OCI-LY7 (cell line): ENCODE measurements around the gene SLAMF1.

Source experiments
- EZH2phosphoT487 ChIP-seq: fragments of 200-600 bp; sonication (generic); IDR thresholded peaks from 2 replicates; pipeline ENCODE4 v1.6.1; 2018; ENCODE audit warnings: low read depth, borderline replicate concordance, mild to moderate bottlenecking, mixed run types, antibody characterized with exemption, low read length, moderate library complexity, mixed read lengths
- TF ChIP-seq, protein P1 (sequence below): fragments of 200-600 bp; sonication (generic); conservative IDR thresholded peaks from 2 replicates; pipeline ENCODE4 v1.5.1; 2014; ENCODE audit warnings: mild to moderate bottlenecking, antibody characterized with exemption, low read length, moderate library complexity, mixed read lengths

DNA sequence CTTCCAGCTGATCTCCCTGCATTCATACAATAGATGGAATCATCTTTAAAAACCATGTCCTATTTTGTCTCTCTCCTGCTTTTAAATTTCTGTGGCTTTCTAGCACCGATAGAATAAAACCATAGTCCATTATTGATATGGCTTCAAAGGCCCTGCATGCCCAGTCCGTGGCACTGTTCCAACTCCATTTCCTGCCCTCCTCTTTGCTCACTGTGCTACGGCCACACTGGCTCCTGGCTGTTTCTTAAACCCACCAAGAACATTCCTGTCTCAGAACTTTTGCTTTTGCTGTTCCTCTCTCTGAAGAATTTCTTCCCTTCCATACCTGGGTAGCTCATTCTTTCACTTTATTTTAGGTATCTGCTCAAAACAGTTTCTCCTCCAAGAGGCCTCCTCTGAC is 7.2 kb downstream of the SLAMF1 start:
- TF ChIP-seq, protein P1, sequence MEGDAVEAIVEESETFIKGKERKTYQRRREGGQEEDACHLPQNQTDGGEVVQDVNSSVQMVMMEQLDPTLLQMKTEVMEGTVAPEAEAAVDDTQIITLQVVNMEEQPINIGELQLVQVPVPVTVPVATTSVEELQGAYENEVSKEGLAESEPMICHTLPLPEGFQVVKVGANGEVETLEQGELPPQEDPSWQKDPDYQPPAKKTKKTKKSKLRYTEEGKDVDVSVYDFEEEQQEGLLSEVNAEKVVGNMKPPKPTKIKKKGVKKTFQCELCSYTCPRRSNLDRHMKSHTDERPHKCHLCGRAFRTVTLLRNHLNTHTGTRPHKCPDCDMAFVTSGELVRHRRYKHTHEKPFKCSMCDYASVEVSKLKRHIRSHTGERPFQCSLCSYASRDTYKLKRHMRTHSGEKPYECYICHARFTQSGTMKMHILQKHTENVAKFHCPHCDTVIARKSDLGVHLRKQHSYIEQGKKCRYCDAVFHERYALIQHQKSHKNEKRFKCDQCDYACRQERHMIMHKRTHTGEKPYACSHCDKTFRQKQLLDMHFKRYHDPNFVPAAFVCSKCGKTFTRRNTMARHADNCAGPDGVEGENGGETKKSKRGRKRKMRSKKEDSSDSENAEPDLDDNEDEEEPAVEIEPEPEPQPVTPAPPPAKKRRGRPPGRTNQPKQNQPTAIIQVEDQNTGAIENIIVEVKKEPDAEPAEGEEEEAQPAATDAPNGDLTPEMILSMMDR = no peak
- TF ChIP-seq EZH2phosphoT487 = no peak
